AG10803 (cell line): Measurements from ENCODE around the gene RBMS3.
"Not testable (repeated sequence)": the region's sequence is repeated elsewhere in the genome, so short reads cannot be mapped to it uniquely, and the experiment has no call there.

Source experiments
- DNase-seq: peaks from one replicate; pipeline ENCODE4 v3.0.0; 2010; ENCODE audit warnings: low read depth
- H3K4me3 ChIP-seq: 2 replicates; pipeline ENCODE4 v1.5.1; 2011; ENCODE audit warnings: mild to moderate bottlenecking, low read length, control low read depth
- TF ChIP-seq, protein P1 (sequence below): conservative IDR thresholded peaks from 2 replicates; pipeline ENCODE4 v1.5.1; 2011; ENCODE audit warnings: mild to moderate bottlenecking, low read length, control low read depth, inconsistent platforms

RBMS3 gene

DNA sequence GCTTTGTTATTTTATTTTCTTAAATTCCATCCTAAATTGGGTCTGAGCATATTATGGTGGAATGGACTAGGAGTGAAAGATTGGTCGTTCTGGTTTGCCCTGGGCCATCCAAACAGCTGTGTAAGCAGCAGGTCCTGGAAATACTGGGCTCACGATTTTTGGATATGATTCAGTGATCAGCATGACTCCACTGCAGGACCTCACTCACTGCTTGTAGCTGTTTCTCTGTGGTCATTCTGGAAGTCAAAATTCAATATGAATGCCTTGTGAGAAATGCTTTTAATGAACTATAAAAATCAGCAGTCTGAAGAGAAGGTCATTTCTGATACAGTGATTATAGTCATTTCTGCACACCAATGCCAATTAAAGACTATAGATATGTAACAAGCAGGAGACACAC, 185.0 kb downstream of the RBMS3 start:
- peak; percentile 74 for DNase-seq
- TF ChIP-seq, protein P1, sequence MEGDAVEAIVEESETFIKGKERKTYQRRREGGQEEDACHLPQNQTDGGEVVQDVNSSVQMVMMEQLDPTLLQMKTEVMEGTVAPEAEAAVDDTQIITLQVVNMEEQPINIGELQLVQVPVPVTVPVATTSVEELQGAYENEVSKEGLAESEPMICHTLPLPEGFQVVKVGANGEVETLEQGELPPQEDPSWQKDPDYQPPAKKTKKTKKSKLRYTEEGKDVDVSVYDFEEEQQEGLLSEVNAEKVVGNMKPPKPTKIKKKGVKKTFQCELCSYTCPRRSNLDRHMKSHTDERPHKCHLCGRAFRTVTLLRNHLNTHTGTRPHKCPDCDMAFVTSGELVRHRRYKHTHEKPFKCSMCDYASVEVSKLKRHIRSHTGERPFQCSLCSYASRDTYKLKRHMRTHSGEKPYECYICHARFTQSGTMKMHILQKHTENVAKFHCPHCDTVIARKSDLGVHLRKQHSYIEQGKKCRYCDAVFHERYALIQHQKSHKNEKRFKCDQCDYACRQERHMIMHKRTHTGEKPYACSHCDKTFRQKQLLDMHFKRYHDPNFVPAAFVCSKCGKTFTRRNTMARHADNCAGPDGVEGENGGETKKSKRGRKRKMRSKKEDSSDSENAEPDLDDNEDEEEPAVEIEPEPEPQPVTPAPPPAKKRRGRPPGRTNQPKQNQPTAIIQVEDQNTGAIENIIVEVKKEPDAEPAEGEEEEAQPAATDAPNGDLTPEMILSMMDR: no peak

DNA sequence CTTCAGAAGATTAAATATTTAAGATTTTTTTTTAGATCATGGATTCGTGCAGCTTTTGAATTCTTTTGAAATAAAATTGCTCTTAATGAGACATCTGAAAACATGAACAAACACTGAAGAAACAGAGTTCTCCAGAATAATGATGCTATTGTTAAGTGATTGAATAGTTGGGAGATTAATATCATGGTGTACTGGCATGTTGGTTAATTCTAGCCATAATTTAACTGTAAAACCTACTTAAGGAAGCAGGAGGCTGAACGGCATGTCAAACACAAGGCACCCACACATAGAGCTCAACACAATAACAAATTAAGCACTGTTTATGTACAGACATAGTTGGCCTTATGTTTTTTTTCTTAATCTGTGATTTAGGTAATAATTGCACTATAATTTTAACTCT, 185.6 kb downstream of the RBMS3 start:
- no peak overlapping the region for H3K4me3 ChIP-seq
- TF ChIP-seq, protein P1: no peak

More for the DNA sequence above, 185.0 kb downstream of the RBMS3 start:
- H3K4me3 ChIP-seq: no peak overlapping the region

DNA sequence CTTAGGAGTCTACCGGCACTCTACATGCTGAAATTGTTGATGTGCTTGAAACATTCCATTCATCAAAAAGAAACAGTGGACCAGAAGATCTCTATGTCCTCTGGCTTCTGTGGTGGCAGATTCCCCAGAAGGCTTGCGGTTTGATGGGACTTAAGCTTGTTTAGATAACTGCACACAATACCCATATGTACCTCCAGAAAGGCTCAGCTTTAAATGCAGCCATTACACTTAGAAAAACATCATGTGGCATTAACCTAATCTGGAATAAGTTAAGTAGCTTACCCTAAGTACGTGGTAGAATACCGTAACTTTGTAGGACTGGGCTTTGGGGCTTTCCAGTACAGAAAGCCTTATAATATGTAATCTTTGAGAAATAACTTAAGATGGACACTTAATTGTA, 187.3 kb downstream of the RBMS3 start:
- DNase-seq: no peak
- H3K4me3 ChIP-seq: no peak overlapping the region
- TF ChIP-seq, protein P1: no peak

More for the DNA sequence above, 185.6 kb downstream of the RBMS3 start:
- no peak for DNase-seq

DNA sequence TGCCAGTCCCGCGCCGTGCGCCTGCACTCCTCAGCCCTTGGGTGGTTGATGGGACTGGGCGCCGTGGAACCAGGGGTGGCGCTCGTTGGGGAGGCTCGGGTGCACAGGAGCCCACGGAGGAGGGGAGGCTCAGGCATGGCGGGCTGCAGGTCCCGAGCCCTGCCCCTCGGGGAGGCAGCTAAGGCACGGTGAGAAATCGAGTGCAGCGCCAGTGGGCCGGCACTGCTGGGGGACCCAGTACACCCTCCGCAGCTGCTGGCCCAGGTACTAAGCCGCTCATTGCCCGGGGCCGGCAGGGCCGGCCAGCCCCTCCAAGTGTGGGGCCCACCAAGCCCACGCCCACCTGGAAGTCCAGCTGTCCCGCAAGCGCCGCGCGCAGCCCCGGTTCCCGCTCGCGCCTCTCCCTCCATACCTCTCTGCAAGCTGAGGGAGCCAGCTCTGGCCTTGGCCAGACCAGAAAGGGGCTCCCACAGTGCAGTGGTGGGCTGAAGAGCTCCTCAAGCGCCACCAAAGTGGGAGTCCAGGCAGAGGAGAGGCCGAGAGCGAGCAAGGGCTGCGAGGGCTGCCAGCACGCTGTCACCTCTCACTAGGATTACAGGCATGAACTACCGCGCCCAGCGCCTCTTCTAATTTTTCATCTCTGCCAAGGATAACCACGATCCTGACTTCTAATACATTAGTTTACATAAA, 192.8 kb downstream of the RBMS3 start:
- DNase-seq: not testable (repeated sequence)

DNA sequence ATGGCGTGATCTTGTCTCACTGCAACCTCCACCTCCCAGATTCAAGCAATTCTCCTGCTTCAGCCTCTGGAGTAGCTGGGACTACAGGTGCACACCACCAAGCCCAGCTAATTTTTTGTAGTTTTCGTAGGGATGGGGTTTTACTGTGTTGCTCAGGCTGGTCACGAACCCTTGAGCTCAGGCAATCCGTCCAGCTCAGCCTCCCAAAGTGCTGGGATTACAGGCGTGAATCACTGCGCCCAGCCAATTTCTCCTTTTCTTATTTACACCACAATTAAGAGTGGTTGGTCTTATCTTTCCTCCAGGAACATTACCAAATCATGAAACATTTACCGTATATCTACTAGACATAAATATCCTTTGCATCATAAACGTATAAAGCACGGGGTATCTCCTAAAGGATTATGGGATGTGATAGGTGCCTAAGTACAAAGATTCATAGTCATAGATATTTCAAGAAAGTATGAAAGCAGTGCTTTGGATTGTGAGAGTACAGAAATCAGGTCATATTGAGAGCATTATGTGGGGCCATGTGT, 194.5 kb downstream of the RBMS3 start:
- TF ChIP-seq, protein P1: no peak
- DNase-seq: no peak
- no peak overlapping the region for H3K4me3 ChIP-seq

More for the DNA sequence above, 192.8 kb downstream of the RBMS3 start:
- H3K4me3 ChIP-seq: not testable (repeated sequence)

DNA sequence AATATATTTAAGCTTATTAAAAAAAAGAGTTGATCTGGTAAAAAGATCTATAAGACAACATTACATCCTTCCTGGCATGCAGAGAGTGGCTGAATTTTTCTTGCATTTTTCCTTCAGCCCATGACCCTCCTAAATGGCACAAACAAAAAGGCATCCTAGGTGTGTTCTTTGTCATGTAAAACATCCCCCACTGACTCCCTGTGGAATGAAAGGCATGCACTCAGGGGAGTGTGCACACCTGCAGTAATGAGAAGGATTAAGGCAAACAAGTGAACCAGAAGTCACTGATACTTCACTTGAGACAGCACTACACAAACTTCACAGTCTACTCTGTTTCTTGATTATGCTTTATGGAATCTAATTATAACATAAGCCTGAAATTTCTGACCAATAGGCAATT, 195.0 kb downstream of the RBMS3 start:
- TF ChIP-seq, protein P1: no peak
- no peak overlapping the region for H3K4me3 ChIP-seq
- no peak for DNase-seq

DNA sequence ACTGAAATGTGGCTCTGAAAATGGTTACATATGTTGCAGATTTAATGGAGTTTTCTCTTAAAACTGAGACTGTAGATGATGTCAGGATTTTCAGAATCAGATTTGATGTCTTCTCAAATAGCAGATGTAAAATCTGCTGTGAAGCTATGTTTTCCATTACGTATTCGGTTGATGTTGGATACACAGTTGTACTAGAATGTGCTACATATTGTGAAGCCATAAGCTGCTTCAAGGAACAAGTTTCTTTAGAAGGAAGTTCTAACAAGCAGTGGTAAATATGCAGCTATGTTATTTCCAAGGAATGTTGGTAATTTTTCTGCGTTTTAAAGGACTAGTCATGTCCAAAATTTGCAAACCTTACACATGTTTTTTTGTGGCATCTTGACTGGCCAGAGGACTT, 197.7 kb downstream of the RBMS3 start:
- DNase-seq: peak; percentile 87
- no peak overlapping the region for H3K4me3 ChIP-seq
- TF ChIP-seq, protein P1: no peak
